ENCODE data around the gene KRTAP10-3. TPM values are rescaled to one million over a fixed set of nuclear protein-coding genes. Genes with fewer than 3 reads are reported as not detected.
A peak's percentile ranks its signal among the peaks of the same experiment; 100 is the strongest.
"Not testable (repeated sequence)": the region's sequence is repeated elsewhere in the genome, so short reads cannot be mapped to it uniquely, and the experiment has no call there.

Gene KRTAP10-3
- total RNA-seq, 2 donors from 2014 or later: not detected

GRCh38 chr21:44582055-44582454 lies 23.5 kb upstream of the KRTAP10-3 start:
- peaks cover 25% of the 10 kb centered on the region for H3K27me3 Mint-ChIP-seq
- peaks cover 9% of the 10 kb centered on the region for H3K4me1 Mint-ChIP-seq
- no peak overlapping the region for H3K4me3 Mint-ChIP-seq
- ATAC-seq (no peak), DNase-seq (no peak)
- peaks cover 3% of the 10 kb centered on the region for H3K36me3 Mint-ChIP-seq (ENCODE audit: low read depth)
- H3K9me3 ChIP-seq (ENCODE audit: control insufficient read depth, low read length, poor library complexity, severe bottlenecking): no peaks in the 10 kb centered on the region
- no peak overlapping the region for H3K27ac Mint-ChIP-seq

- H3K9me3 ChIP-seq (ENCODE audit: control insufficient read depth, low read length, poor library complexity, severe bottlenecking): no peaks in the 10 kb centered on the region
- H3K27me3 Mint-ChIP-seq: peaks cover 16% of the 10 kb centered on the region
- ATAC-seq: no peak
- H3K36me3 Mint-ChIP-seq (ENCODE audit: low read depth): peaks cover 3% of the 10 kb centered on the region
- no peak overlapping the region for H3K4me3 Mint-ChIP-seq
- H3K4me1 Mint-ChIP-seq: peaks cover 9% of the 10 kb centered on the region
- no peak overlapping the region for H3K27ac Mint-ChIP-seq
- DNase-seq: no peak
These were observed 22.6 kb upstream of the KRTAP10-3 start for GRCh38 chr21:44581158-44581557.

- H3K36me3 Mint-ChIP-seq (ENCODE audit: low read depth); H3K4me3 Mint-ChIP-seq; DNase-seq; H3K27ac Mint-ChIP-seq; ATAC-seq; H3K4me1 Mint-ChIP-seq; H3K9me3 ChIP-seq (ENCODE audit: control insufficient read depth, low read length, poor library complexity, severe bottlenecking): not testable (repeated sequence)
- peaks cover 13% of the 10 kb centered on the region for H3K27me3 Mint-ChIP-seq
These were observed 21.7 kb upstream of the KRTAP10-3 start, which contains the start of gene KRTAP10-5 for GRCh38 chr21:44580231-44580821. Gene KRTAP10-5 (minus strand): TSS chr21:44580604. CDS start chr21:44580578, 26 bp downstream.

- H3K27me3 Mint-ChIP-seq: peaks cover 15% of the 10 kb centered on the region
- DNase-seq (no peak), ATAC-seq (no peak)
- H3K9me3 ChIP-seq (ENCODE audit: control insufficient read depth, low read length, poor library complexity, severe bottlenecking): no peaks in the 10 kb centered on the region
- H3K27ac Mint-ChIP-seq: no peak overlapping the region
- H3K4me1 Mint-ChIP-seq: peaks cover 10% of the 10 kb centered on the region
- no peaks in the 10 kb centered on the region for H3K36me3 Mint-ChIP-seq (ENCODE audit: low read depth)
- no peak overlapping the region for H3K4me3 Mint-ChIP-seq
These were observed 21.2 kb upstream of the KRTAP10-3 start for GRCh38 chr21:44579833-44580144.

GRCh38 chr21:44579056-44579832 lies 20.6 kb upstream of the KRTAP10-3 start:
- Mint-ChIP-seq H3K4me3 (no peak overlapping the region), H3K27me3 (peaks cover 16% of the 10 kb centered on the region), H3K27ac (no peak overlapping the region), H3K36me3 (ENCODE audit: low read depth) (no peaks in the 10 kb centered on the region), H3K4me1 (peaks cover 9% of the 10 kb centered on the region)
- DNase-seq: no peak
- H3K9me3 ChIP-seq (ENCODE audit: control insufficient read depth, low read length, poor library complexity, severe bottlenecking): no peaks in the 10 kb centered on the region
- no peak for ATAC-seq

- H3K27ac Mint-ChIP-seq: no peak overlapping the region
These were observed 19.9 kb upstream of the KRTAP10-3 start for GRCh38 chr21:44578371-44579055.

GRCh38 chr21:44576025-44576420 lies 17.4 kb upstream of the KRTAP10-3 start:
- ATAC-seq: no peak
- peaks cover 8% of the 10 kb centered on the region for H3K4me1 Mint-ChIP-seq
- no peaks in the 10 kb centered on the region for H3K9me3 ChIP-seq (ENCODE audit: control insufficient read depth, low read length, poor library complexity, severe bottlenecking)
- H3K27ac Mint-ChIP-seq: no peak overlapping the region
- peaks cover 30% of the 10 kb centered on the region for H3K27me3 Mint-ChIP-seq
- H3K4me3 Mint-ChIP-seq: no peak overlapping the region
- DNase-seq: no peak
- H3K36me3 Mint-ChIP-seq (ENCODE audit: low read depth): peaks cover 2% of the 10 kb centered on the region

More at GRCh38 chr21:44578371-44579055, 19.9 kb upstream of the KRTAP10-3 start:
- no peak for ATAC-seq
- H3K9me3 ChIP-seq (ENCODE audit: control insufficient read depth, low read length, poor library complexity, severe bottlenecking): no peaks in the 10 kb centered on the region
- H3K27me3 Mint-ChIP-seq: peaks cover 18% of the 10 kb centered on the region
- H3K36me3 Mint-ChIP-seq (ENCODE audit: low read depth): no peaks in the 10 kb centered on the region
- peaks cover 6% of the 10 kb centered on the region for H3K4me1 Mint-ChIP-seq
- H3K4me3 Mint-ChIP-seq: no peak overlapping the region
- DNase-seq: no peak

- Mint-ChIP-seq H3K4me1 (peaks cover 8% of the 10 kb centered on the region), H3K36me3 (ENCODE audit: low read depth) (peaks cover 2% of the 10 kb centered on the region), H3K27ac (peak overlapping the region; percentile 79), H3K27me3 (peaks cover 30% of the 10 kb centered on the region), H3K4me3 (peak overlapping the region; percentile 34)
- no peak for ATAC-seq
- H3K9me3 ChIP-seq (ENCODE audit: control insufficient read depth, low read length, poor library complexity, severe bottlenecking): no peaks in the 10 kb centered on the region
- DNase-seq: no peak
These were observed 16.9 kb upstream of the KRTAP10-3 start for GRCh38 chr21:44575307-44576024.

GRCh38 chr21:44574457-44575306 lies 16.1 kb upstream of the KRTAP10-3 start:
- H3K4me3 Mint-ChIP-seq: no peak overlapping the region
- no peaks in the 10 kb centered on the region for H3K9me3 ChIP-seq (ENCODE audit: control insufficient read depth, low read length, poor library complexity, severe bottlenecking)
- no peak for DNase-seq
- peaks cover 2% of the 10 kb centered on the region for H3K36me3 Mint-ChIP-seq (ENCODE audit: low read depth)
- peaks cover 30% of the 10 kb centered on the region for H3K27me3 Mint-ChIP-seq
- H3K27ac Mint-ChIP-seq: peak overlapping the region; percentile 79
- peaks cover 8% of the 10 kb centered on the region for H3K4me1 Mint-ChIP-seq
- ATAC-seq: no peak

GRCh38 chr21:44573630-44574456 lies 15.2 kb upstream of the KRTAP10-3 start, which contains the start of gene KRTAP10-4:
Gene KRTAP10-4 (plus strand): TSS chr21:44573729. CDS start chr21:44573759, 30 bp downstream.
- H3K9me3 ChIP-seq (ENCODE audit: control insufficient read depth, low read length, poor library complexity, severe bottlenecking); ATAC-seq; H3K36me3 Mint-ChIP-seq (ENCODE audit: low read depth); H3K4me3 Mint-ChIP-seq; DNase-seq; H3K4me1 Mint-ChIP-seq: not testable (repeated sequence)
- H3K27me3 Mint-ChIP-seq: peaks cover 35% of the 10 kb centered on the region
- peak within 1 kb of the TSS; percentile 79 for H3K27ac Mint-ChIP-seq

- DNase-seq: no peak
- Mint-ChIP-seq H3K27ac (no peak overlapping the region), H3K27me3 (peaks cover 35% of the 10 kb centered on the region), H3K4me1 (peaks cover 8% of the 10 kb centered on the region), H3K36me3 (ENCODE audit: low read depth) (peaks cover 2% of the 10 kb centered on the region), H3K4me3 (no peak overlapping the region)
- H3K9me3 ChIP-seq (ENCODE audit: control insufficient read depth, low read length, poor library complexity, severe bottlenecking): no peaks in the 10 kb centered on the region
- no peak for ATAC-seq
These were observed 14.5 kb upstream of the KRTAP10-3 start for GRCh38 chr21:44572959-44573583.

Measured in T-helper 17 cell (primary cell).